Kidney (tissue), 14 donors: Measurements from ENCODE around the gene GNS. TPM values are rescaled to one million over a fixed set of nuclear protein-coding genes. Genes with fewer than 3 reads are reported as not detected.
"Not testable (repeated sequence)": the region's sequence is repeated elsewhere in the genome, so short reads cannot be mapped to it uniquely, and the experiment has no call there.

Experiments used
- DNase-seq, 5 donors: peaks; one replicate each; pipeline ENCODE4 v3.0.0-alpha.2; 2013 to 2020
- FAIRE-seq: peaks from 2 replicates; lab custom pipeline; 2012; peaks lifted over from hg19 to GRCh38; lab: Jason Lieb, UNC
- H3K27ac ChIP-seq, 2 donors: one replicate each; pipeline ENCODE4 v1.7.0; 2013; ENCODE audit warnings: low read depth in 2 of 2, low read length in 2 of 2, inconsistent platforms in 1 of 2
- H3K27me3 ChIP-seq: one replicate; pipeline ENCODE4 v1.7.1; 2013; ENCODE audit warnings: low read length, inconsistent platforms; ENCODE audit not compliant: control insufficient read depth, insufficient read depth
- H3K36me3 ChIP-seq, 3 donors: one replicate each; pipeline versions ENCODE4 v1.7.0 to v1.7.1; 2013; ENCODE audit warnings: low read length in 3 of 3, control low read depth in 1 of 3, inconsistent platforms in 1 of 3; ENCODE audit not compliant: insufficient read depth in 3 of 3, control insufficient read depth in 2 of 3
- H3K4me1 ChIP-seq, 3 donors: one replicate each; pipeline versions ENCODE4 v1.7.0 to v1.7.1; 2013; ENCODE audit warnings: low read length in 3 of 3, inconsistent platforms in 1 of 3, low read depth in 1 of 3; ENCODE audit not compliant: control insufficient read depth in 2 of 3, insufficient read depth in 2 of 3
- H3K4me3 ChIP-seq, 3 donors: one replicate each; pipeline versions ENCODE4 v1.7.0 to v1.8.1; 2013; ENCODE audit warnings: low read length in 3 of 3, control low read depth in 1 of 3, inconsistent platforms in 1 of 3
- H3K9ac ChIP-seq, 3 donors: one replicate each; pipeline versions ENCODE4 v1.7.0 to v1.7.1; 2013; ENCODE audit warnings: low read length in 3 of 3, control low read depth in 1 of 3, inconsistent platforms in 1 of 3
- H3K9me3 ChIP-seq, 3 donors: one replicate each; pipeline versions ENCODE4 v1.7.0 to v1.7.1; 2013; ENCODE audit warnings: low read length in 3 of 3, control low read depth in 1 of 3, inconsistent platforms in 1 of 3; ENCODE audit not compliant: control insufficient read depth in 2 of 3, insufficient read depth in 1 of 3
- intact Hi-C: fragments of 100-400 bp; cut with DNase I; formaldehyde crosslinking; loops from one replicate; pipeline ENCODE4 v1.11.1; 2022
- polyA plus RNA-seq: library from polyadenylated mRNA; stranded (reverse); fragments of 350-450 nt; fragmentation: Illumina TruSeq; extraction: RNeasy Lipid Tissue Mini Kit (QIAGEN cat#74804); gene quantifications from one replicate; pipeline ENCODE4 v1.2.3, GENCODE V29; 2014; ENCODE audit warnings: low read depth, low replicate concordance; ENCODE audit not compliant: insufficient read depth
- total RNA-seq: library from RNA; stranded (reverse); fragmentation: NEBNext Ultra II Directional; extraction: Animal tissue kit (Norgen Biotek cat#: 25700); gene quantifications from one replicate; pipeline ENCODE4 v1.2.1, GENCODE V29; 2021
- TF ChIP-seq, protein P1 (sequence below): IDR thresholded peaks from 3 replicates; pipeline ENCODE4 v1.5.1; 2012; ENCODE audit warnings: mild to moderate bottlenecking, moderate library complexity, borderline replicate concordance; ENCODE audit not compliant: insufficient read depth; ENCODE audit errors: extremely low read depth
- donor health status: control.
- donor health status: control.
- donor health status: control.
- donor health status: control.
- donor health status: control.
- donor health status: DM: yes; HTN: yes; CAD: no.
- donor health status: Normal renal cell carcinoma (clear cell type).

Gene GNS
- total and polyA plus RNA-seq, 2 donors from 2014 or later, result 108 to 215 TPM

DNA sequence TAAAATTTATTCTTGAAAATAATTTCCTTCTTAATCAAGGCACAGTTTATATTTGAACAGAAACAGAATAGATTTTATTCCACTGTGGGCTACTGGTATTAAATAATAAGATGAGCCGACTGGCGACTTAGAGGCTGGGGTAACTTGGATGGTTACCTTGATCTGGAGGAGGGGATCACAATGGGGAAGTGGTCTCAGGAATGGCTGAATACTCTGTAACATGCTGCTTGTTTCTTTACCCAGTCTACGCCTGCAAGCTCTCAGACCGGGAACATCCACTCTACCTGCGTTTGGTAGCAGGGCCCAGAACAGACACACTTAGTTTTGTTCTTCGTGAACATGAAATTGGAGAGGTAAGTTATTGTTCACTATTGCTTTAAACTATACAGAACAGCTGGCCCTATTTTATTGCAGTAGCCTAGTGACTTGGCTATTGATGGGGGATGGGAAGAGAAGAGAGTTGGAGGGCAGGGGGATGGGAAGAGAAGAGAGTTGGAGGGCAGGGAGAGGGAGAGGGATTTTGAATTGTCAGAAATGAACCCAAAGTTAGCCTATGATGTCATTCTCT is 67.9 kb downstream of the GNS start:
- DNase-seq (peak in 3 of 5 donors; percentile 59 to 84 (median 82)), FAIRE-seq (no peak)
- Histone ChIP-seq H3K27me3 (no peaks in the 10 kb centered on the region), H3K9me3 (no peaks in the 10 kb centered on the region), H3K9ac (no peak overlapping the region), H3K4me3 (no peak overlapping the region), H3K36me3 (no peaks in the 10 kb centered on the region), H3K27ac (no peak overlapping the region), H3K4me1 (peaks cover 0 to 2% (median 0%) of the 10 kb centered on the region in 3 donors)
- intact Hi-C loops, result no loop called here
- TF ChIP-seq, protein P1, sequence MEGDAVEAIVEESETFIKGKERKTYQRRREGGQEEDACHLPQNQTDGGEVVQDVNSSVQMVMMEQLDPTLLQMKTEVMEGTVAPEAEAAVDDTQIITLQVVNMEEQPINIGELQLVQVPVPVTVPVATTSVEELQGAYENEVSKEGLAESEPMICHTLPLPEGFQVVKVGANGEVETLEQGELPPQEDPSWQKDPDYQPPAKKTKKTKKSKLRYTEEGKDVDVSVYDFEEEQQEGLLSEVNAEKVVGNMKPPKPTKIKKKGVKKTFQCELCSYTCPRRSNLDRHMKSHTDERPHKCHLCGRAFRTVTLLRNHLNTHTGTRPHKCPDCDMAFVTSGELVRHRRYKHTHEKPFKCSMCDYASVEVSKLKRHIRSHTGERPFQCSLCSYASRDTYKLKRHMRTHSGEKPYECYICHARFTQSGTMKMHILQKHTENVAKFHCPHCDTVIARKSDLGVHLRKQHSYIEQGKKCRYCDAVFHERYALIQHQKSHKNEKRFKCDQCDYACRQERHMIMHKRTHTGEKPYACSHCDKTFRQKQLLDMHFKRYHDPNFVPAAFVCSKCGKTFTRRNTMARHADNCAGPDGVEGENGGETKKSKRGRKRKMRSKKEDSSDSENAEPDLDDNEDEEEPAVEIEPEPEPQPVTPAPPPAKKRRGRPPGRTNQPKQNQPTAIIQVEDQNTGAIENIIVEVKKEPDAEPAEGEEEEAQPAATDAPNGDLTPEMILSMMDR, result no peak

DNA sequence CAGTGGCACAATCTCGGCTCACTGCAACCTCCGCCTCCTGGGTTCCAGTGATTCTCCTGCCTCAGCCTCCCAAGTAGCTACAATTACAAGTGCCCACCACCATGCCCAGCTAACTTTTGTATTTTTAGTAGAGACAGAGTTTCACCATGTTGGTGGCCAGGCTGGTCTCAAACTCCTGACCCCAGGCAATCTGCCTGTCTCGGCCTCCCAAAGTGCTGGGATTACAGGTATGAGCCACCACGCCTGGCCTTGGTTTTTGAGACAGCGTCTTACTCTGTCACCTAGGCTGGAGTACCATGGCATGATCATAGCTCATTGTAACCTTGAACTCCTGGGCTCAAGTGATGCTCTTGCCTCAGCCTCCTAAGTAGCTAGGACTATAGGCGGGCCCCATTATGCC is 69.0 kb downstream of the GNS start:
- H3K4me1 ChIP-seq, H3K27ac ChIP-seq, H3K27me3 ChIP-seq, intact Hi-C loops, H3K4me3 ChIP-seq, H3K36me3 ChIP-seq, H3K9ac ChIP-seq, H3K9me3 ChIP-seq, DNase-seq, FAIRE-seq: not testable (repeated sequence)

DNA sequence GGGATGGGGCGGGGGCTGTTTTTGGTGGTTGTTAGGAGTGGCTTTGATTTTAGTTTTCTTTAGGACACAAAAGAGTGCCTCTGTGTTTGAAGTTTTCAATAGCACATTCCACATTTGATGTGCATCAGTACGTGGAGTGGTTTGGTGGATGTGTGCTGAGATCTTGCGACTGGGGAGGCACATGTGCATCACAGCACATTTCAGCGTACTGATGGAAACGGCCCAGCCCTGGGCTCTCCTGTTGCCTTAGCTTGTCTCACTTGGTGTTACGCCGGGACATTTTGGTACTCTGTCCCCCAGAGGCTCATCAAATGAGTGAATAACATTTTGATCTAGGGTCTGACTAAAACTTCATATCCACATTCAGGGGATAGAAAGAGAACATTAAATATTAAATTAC is 70.5 kb downstream of the GNS start:
- TF ChIP-seq, protein P1, result no peak
- no peaks in the 10 kb centered on the region for H3K9me3 ChIP-seq
- H3K4me3 ChIP-seq, result no peak overlapping the region
- H3K9ac ChIP-seq, result no peak overlapping the region
- no peak for FAIRE-seq
- intact Hi-C loops, result no loop called here
- H3K27me3 ChIP-seq, result no peaks in the 10 kb centered on the region
- peaks cover 0 to 2% (median 0%) of the 10 kb centered on the region in 3 donors for H3K4me1 ChIP-seq
- H3K27ac ChIP-seq, result no peak overlapping the region
- H3K36me3 ChIP-seq, result no peaks in the 10 kb centered on the region
- DNase-seq, result no peak

GRCh38 chr12:64688219-64688618 is 71.0 kb downstream of the GNS start:
- FAIRE-seq (no peak), DNase-seq (no peak)
- no peaks in the 10 kb centered on the region for H3K27me3 ChIP-seq
- intact Hi-C loops, result no loop called here
- H3K36me3 ChIP-seq, result no peaks in the 10 kb centered on the region
- H3K4me3 ChIP-seq, result no peak overlapping the region
- H3K9ac ChIP-seq, result no peak overlapping the region
- TF ChIP-seq, protein P1, result no peak
- no peaks in the 10 kb centered on the region for H3K9me3 ChIP-seq
- peaks cover 0 to 2% (median 0%) of the 10 kb centered on the region in 3 donors for H3K4me1 ChIP-seq
- no peak overlapping the region for H3K27ac ChIP-seq
